GM12878 (cell line): ENCODE measurements around the gene ABHD15. TPM values are rescaled to one million over a fixed set of nuclear protein-coding genes. Genes with fewer than 3 reads are reported as not detected.
A peak's percentile ranks its signal among the peaks of the same experiment; 100 is the strongest.

Experiments used
- BHLHE40 ChIP-seq, 2 experiments: fragments of 450-650 bp in 1 of 2; IDR thresholded peaks; 2 replicates each; pipeline ENCODE4 v1.6.1; 2011 to 2017; ENCODE audit warnings: low read depth in 2 of 2, borderline replicate concordance in 1 of 2, improper control_type of control experiment in 1 of 2, low read length in 1 of 2, mild to moderate bottlenecking in 1 of 2
- CREB1 ChIP-seq: IDR thresholded peaks from 2 replicates; pipeline ENCODE4 v1.6.1; 2012; ENCODE audit warnings: low read depth, mild to moderate bottlenecking, inconsistent platforms
- MTA2 ChIP-seq: fragments of 450-650 bp; IDR thresholded peaks from 2 replicates; pipeline ENCODE4 v1.6.1; 2016; ENCODE audit warnings: low read depth, mild to moderate bottlenecking, moderate library complexity
- NR2F1 ChIP-seq: fragments of 450-650 bp; conservative IDR thresholded peaks from 2 replicates; pipeline ENCODE4 v1.6.1; 2017; ENCODE audit warnings: mild to moderate bottlenecking
- PAX5 ChIP-seq: IDR thresholded peaks from 2 replicates; pipeline ENCODE4 v1.6.1; 2011; ENCODE audit warnings: low read depth, low read length, borderline replicate concordance
- RAD21 ChIP-seq: IDR thresholded peaks from 2 replicates; pipeline ENCODE4 v1.6.1; 2011; ENCODE audit warnings: mild to moderate bottlenecking, low read depth, low read length, moderate library complexity; ENCODE audit not compliant: insufficient read depth
- TCF12 ChIP-seq: IDR thresholded peaks from 2 replicates; pipeline ENCODE4 v1.6.1; 2011; ENCODE audit warnings: low read depth, mild to moderate bottlenecking, low read length
- YBX1 ChIP-seq: fragments of 450-650 bp; IDR thresholded peaks from 2 replicates; pipeline ENCODE4 v1.6.1; 2016; ENCODE audit warnings: antibody characterized with exemption
- YY1 ChIP-seq: IDR thresholded peaks from 2 replicates; pipeline ENCODE4 v1.6.1; 2011; ENCODE audit warnings: low read depth, mild to moderate bottlenecking, low read length
- polyA plus RNA-seq, 11 experiments: library from polyadenylated mRNA; depleted of rRNA in 4 of 11; unstranded in 6 of 11; stranded (reverse) in 5 of 11; fragments of >200 nt; fragmentation: Nextera tagmentation in 4 of 11; fragmentation: Illumina TruSeq in 1 of 11; extraction: Ambion mirVana in 4 of 11; extraction: Trizol in 1 of 11; gene quantifications; 1 replicate in 1 of 11; 2 replicates in 10 of 11; pipeline versions ENCODE4 v1.2.1 to v1.2.3, GENCODE V29; 2011 to 2016; ENCODE audit warnings: inconsistent platforms in 2 of 11, missing spikeins in 2 of 11, low read depth in 1 of 11
- total RNA-seq, 4 experiments: library from RNA; depleted of rRNA in 3 of 4; stranded (reverse); fragments of >200 nt in 3 of 4; fragmentation: Illumina TruSeq in 1 of 4; extraction: Trizol in 1 of 4; gene quantifications; 2 replicates each; pipeline versions ENCODE4 v1.2.1 to v1.2.3, GENCODE V29; 2013 to 2021
- TF ChIP-seq, protein P1 (sequence below): fragments of 150-350 bp; IDR thresholded peaks from 2 replicates; pipeline ENCODE4 v1.6.1; 2014; ENCODE audit warnings: mild to moderate bottlenecking, low read depth, low read length
- TF ChIP-seq, protein P2 (sequence below): IDR thresholded peaks from 2 replicates; pipeline ENCODE4 v1.6.1; 2011; ENCODE audit warnings: mild to moderate bottlenecking, low read depth, low read length, moderate library complexity; ENCODE audit not compliant: insufficient replicate concordance
- TF ChIP-seq, protein P3 (sequence below): IDR thresholded peaks from 2 replicates; pipeline ENCODE4 v1.6.1; 2012; ENCODE audit warnings: low read depth, low read length, improper control_type of control experiment

Gene ABHD15
- total and polyA plus RNA-seq, 10 of the 15 experiments (the other 5 are each of a cell fraction or from before 2014, with no cell fraction given), result 2.1 to 9.2 (median 4.9) TPM

DNA sequence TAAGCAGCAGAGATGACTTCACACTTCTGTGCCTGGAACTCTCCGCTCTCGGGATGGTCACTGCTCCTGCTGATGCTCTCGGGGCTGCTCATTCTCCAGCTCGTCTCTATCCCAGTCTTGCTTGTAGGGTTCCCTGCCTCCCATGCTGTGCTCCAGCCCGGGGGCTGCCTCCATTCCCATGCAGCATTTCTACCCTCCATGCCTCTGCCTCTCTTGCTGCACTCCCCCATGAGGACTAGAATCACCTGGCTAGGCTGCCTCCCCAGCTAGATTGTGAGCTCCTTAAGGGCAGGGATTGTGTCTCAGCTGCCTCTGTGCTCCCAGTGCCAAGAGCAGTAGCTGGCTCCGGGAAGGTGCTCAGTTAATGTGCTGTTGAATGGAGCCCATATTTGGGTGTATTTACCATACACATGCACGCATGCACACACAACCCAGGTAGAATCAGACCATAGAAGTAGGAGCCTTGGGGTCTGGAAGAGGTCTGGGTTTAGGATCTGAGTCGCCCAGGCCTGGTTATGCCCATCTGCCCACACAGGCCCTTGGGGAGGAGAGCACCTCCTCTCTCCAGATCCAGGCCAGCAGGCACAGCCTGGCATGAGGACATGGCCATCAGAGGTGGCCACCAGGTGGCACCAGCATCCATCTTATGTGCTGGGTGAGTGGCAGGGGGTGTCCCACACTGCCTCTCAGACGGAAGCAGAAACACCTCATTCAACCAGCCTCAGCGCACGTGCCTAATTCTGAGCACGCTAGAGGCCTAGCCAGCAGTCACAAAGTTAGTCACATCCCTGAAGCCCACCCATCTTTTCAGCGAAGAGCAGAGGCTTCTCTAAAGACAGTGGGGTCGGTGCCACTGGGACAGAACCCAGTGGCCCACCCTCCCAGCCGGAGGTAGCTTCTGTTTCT lies 13.3 kb upstream of the ABHD15 start (continued):
- TF ChIP-seq PAX5, result no peak
- TF ChIP-seq YY1, result peak; percentile 72; the same call in 1 of the 2 replicates
- no peak; the same call in 1 of the 2 replicates for TF ChIP-seq CREB1
- peak; percentile 99 for TF ChIP-seq BHLHE40 (IDR thresholded peaks at IDR 0.05; ENCODE audit: borderline replicate concordance in 1 of 2, low read depth in 2 of 2, low read length in 1 of 2)
- no peak for TF ChIP-seq YBX1
- no peak for TF ChIP-seq MTA2
- peak; percentile 87 for TF ChIP-seq RAD21
- TF ChIP-seq, protein P1, sequence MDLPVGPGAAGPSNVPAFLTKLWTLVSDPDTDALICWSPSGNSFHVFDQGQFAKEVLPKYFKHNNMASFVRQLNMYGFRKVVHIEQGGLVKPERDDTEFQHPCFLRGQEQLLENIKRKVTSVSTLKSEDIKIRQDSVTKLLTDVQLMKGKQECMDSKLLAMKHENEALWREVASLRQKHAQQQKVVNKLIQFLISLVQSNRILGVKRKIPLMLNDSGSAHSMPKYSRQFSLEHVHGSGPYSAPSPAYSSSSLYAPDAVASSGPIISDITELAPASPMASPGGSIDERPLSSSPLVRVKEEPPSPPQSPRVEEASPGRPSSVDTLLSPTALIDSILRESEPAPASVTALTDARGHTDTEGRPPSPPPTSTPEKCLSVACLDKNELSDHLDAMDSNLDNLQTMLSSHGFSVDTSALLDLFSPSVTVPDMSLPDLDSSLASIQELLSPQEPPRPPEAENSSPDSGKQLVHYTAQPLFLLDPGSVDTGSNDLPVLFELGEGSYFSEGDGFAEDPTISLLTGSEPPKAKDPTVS, result no peak
- no peak for TF ChIP-seq NR2F1
- TF ChIP-seq TCF12, result 0 out of 2 replicates have a peak, but pooled peaks have one; percentile 48
- TF ChIP-seq, protein P2, sequence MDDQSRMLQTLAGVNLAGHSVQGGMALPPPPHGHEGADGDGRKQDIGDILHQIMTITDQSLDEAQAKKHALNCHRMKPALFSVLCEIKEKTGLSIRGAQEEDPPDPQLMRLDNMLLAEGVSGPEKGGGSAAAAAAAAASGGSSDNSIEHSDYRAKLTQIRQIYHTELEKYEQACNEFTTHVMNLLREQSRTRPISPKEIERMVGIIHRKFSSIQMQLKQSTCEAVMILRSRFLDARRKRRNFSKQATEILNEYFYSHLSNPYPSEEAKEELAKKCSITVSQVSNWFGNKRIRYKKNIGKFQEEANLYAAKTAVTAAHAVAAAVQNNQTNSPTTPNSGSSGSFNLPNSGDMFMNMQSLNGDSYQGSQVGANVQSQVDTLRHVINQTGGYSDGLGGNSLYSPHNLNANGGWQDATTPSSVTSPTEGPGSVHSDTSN, result peak; percentile 89
- TF ChIP-seq, protein P3, sequence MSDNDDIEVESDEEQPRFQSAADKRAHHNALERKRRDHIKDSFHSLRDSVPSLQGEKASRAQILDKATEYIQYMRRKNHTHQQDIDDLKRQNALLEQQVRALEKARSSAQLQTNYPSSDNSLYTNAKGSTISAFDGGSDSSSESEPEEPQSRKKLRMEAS, result peak; percentile 91
